HepG2 (cell line): ENCODE data around the gene TNNI3K. TPM values are rescaled to one million over a fixed set of nuclear protein-coding genes. Genes with fewer than 3 reads are reported as not detected.
A peak's percentile ranks its signal among the peaks of the same experiment; 100 is the strongest.

Experiments used
- ARID2 ChIP-seq: sonication (generic); formaldehyde crosslinking; IDR thresholded peaks from 2 replicates; pipeline ENCODE4 v1.8.1; 2022; ENCODE audit warnings: mild to moderate bottlenecking, missing genetic modification reagents, borderline replicate concordance
- MAF1 ChIP-seq: sonication (generic); formaldehyde crosslinking; IDR thresholded peaks from 2 replicates; pipeline ENCODE4 v1.5.0; 2020; ENCODE audit warnings: missing genetic modification reagents, borderline replicate concordance
- POLR2A ChIP-seq, 2 experiments: IDR thresholded peaks; 2 replicates each; pipeline ENCODE4 v1.6.1; 2011; ENCODE audit warnings: low read depth in 2 of 2, low read length in 2 of 2, mild to moderate bottlenecking in 1 of 2, moderate library complexity in 1 of 2; ENCODE audit not compliant: insufficient read depth in 1 of 2
- SALL1 ChIP-seq: sonication (generic); formaldehyde crosslinking; IDR thresholded peaks from 2 replicates; pipeline ENCODE4 v1.8.0; 2022; ENCODE audit warnings: mild to moderate bottlenecking, missing genetic modification reagents
- SIN3A ChIP-seq: IDR thresholded peaks from 2 replicates; pipeline ENCODE4 v1.6.1; 2011; ENCODE audit warnings: low read depth, mild to moderate bottlenecking, control low read depth, low read length, borderline replicate concordance
- SP4 ChIP-seq: sonication (generic); formaldehyde crosslinking; IDR thresholded peaks from 2 replicates; pipeline ENCODE4 v1.8.1; 2023; ENCODE audit warnings: mild to moderate bottlenecking, missing genetic modification reagents
- YEATS4 ChIP-seq: sonication (generic); formaldehyde crosslinking; IDR thresholded peaks from 2 replicates; pipeline ENCODE4 v1.4.0; 2020; ENCODE audit warnings: missing genetic modification reagents, borderline replicate concordance
- ZBTB3 ChIP-seq: sonication (generic); formaldehyde crosslinking; IDR thresholded peaks from 2 replicates; pipeline ENCODE4 v1.4.0; 2020; ENCODE audit warnings: low read depth, mild to moderate bottlenecking, moderate library complexity, missing genetic modification reagents, borderline replicate concordance
- ZFP36L1 ChIP-seq: sonication (generic); formaldehyde crosslinking; IDR thresholded peaks from 2 replicates; pipeline ENCODE4 v1.8.0; 2022; ENCODE audit warnings: mild to moderate bottlenecking, missing genetic modification reagents, moderate library complexity
- ZNF232 ChIP-seq: sonication (generic); formaldehyde crosslinking; IDR thresholded peaks from 2 replicates; pipeline ENCODE4 v1.4.0; 2020; ENCODE audit warnings: missing genetic modification reagents, borderline replicate concordance
- ZNF547 ChIP-seq: sonication (generic); formaldehyde crosslinking; IDR thresholded peaks from 2 replicates; pipeline ENCODE4 v1.5.1; 2020; ENCODE audit warnings: mild to moderate bottlenecking, missing genetic modification reagents
- ZNF552 ChIP-seq: sonication (generic); formaldehyde crosslinking; IDR thresholded peaks from 2 replicates; pipeline ENCODE4 v1.9.0; 2022; ENCODE audit warnings: missing genetic modification reagents, mild to moderate bottlenecking, borderline replicate concordance
- polyA plus RNA-seq, 8 experiments: library from polyadenylated mRNA; depleted of rRNA in 3 of 8; stranded (reverse) in 7 of 8; unstranded in 1 of 8; fragments of >200 nt; fragmentation: Illumina TruSeq in 4 of 8; extraction: Trizol in 4 of 8; gene quantifications; 2 replicates each; pipeline versions ENCODE4 v1.2.1 to v1.2.3, GENCODE V29; 2011 to 2016; ENCODE audit warnings: low read depth in 4 of 8, missing spikeins in 1 of 8, mixed read lengths in 1 of 8; ENCODE audit not compliant: insufficient read depth in 1 of 8
- total RNA-seq, 5 experiments: library from RNA; depleted of rRNA; stranded (reverse); fragments of >200 nt; fragmentation: Illumina TruSeq; extraction: Trizol; gene quantifications; 2 replicates each; pipeline ENCODE4 v1.2.3, GENCODE V29; 2016; ENCODE audit warnings: low read depth in 1 of 5
- TF ChIP-seq, protein P1 (sequence below): IDR thresholded peaks from 2 replicates; pipeline ENCODE4 v1.6.1; 2016; ENCODE audit warnings: low read depth
- TF ChIP-seq, protein P2 (sequence below): IDR thresholded peaks from 2 replicates; pipeline ENCODE4 v1.6.1; 2016; ENCODE audit warnings: missing genetic modification reagents, missing compliant biosample characterization
- TF ChIP-seq, protein P3 (sequence below): sonication (generic); IDR thresholded peaks from 2 replicates; pipeline ENCODE4 v1.6.1; 2016; ENCODE audit warnings: low read depth, borderline replicate concordance
- TF ChIP-seq, protein P4 (sequence below): sonication (generic); formaldehyde crosslinking; IDR thresholded peaks from 2 replicates; pipeline ENCODE4 v1.4.0; 2020; ENCODE audit warnings: missing genetic modification reagents
- TF ChIP-seq, protein P5 (sequence below): sonication (generic); formaldehyde crosslinking; IDR thresholded peaks from 2 replicates; pipeline ENCODE4 v1.5.0; 2020; ENCODE audit warnings: mild to moderate bottlenecking, missing genetic modification reagents, borderline replicate concordance
- TF ChIP-seq, protein P6 (sequence below): IDR thresholded peaks from 2 replicates; pipeline ENCODE4 v1.6.1; 2016; ENCODE audit warnings: mild to moderate bottlenecking
- TF ChIP-seq, protein P7 (sequence below): sonication (generic); formaldehyde crosslinking; IDR thresholded peaks from 2 replicates; pipeline ENCODE4 v1.5.0; 2020; ENCODE audit warnings: missing genetic modification reagents

The TNNI3K gene
- total and polyA plus RNA-seq, 2 of the 13 experiments (the other 11 are each of a cell fraction or from before 2014, with no cell fraction given): 1.1 TPM; not detected in 1

DNA sequence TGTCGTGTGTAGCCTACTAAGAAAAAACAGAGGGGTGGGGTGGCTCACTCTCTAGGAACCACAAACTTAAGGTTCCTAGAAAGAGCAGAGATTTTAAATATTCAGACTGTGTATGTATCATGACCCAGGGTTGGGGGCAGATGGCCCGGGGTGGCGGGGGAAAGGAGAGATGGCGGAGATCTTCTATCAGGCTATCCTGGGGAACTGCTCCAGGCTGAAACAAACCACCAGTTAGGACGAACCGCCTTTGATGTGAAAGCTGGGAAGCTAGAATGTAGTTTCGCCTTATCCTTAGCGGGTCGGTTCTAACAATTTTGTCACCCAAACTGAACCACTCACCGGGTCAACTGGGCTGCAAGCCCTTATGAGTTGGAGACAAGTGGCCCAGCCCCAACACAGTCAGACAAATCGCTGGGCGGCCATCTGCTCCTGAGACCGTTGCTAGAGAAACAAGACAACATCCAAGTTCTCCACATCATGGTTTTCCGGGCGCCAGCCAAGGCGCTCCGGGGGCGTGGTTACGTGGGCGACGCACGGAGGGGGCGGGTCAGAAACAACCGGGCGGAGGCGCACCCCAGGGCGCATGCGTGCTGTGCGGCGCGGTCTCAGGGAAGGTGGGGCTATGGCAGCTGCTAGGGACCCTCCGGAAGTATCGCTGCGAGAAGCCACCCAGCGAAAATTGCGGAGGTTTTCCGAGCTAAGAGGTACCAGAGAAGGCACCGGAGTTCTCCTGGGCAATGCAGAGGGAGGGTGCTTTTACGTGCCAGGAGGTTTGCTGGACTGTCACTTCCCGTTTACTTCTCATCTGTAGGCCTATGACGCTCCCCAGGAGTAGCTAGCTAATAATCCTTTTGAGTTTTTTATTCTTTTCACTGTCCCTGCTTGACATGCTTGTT lies 37.3 kb upstream of the TNNI3K start, which contains the start of the genes FPGT and LRRIQ3 (continued):
- TF ChIP-seq, protein P1, sequence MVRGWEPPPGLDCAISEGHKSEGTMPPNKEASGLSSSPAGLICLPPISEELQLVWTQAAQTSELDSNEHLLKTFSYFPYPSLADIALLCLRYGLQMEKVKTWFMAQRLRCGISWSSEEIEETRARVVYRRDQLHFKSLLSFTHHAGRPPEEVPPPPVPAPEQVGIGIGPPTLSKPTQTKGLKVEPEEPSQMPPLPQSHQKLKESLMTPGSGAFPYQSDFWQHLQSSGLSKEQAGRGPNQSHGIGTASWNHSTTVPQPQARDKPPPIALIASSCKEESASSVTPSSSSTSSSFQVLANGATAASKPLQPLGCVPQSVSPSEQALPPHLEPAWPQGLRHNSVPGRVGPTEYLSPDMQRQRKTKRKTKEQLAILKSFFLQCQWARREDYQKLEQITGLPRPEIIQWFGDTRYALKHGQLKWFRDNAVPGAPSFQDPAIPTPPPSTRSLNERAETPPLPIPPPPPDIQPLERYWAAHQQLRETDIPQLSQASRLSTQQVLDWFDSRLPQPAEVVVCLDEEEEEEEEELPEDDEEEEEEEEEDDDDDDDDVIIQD (CRISPR knock-in tag): peak; percentile 67; the same call in 1 of the 2 replicates
- TF ChIP-seq, protein P2, sequence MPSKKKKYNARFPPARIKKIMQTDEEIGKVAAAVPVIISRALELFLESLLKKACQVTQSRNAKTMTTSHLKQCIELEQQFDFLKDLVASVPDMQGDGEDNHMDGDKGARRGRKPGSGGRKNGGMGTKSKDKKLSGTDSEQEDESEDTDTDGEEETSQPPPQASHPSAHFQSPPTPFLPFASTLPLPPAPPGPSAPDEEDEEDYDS: peak; percentile 82
- peak; percentile 84 for TF ChIP-seq ZFP36L1
- no peak for TF ChIP-seq MAF1 (CRISPR knock-in tag)
- no peak for TF ChIP-seq ZNF552 (CRISPR knock-in tag)
- peak; percentile 67; the same call in 1 of the 2 replicates for TF ChIP-seq SP4 (CRISPR knock-in tag)
- TF ChIP-seq ZBTB3: no peak
- TF ChIP-seq, protein P3, sequence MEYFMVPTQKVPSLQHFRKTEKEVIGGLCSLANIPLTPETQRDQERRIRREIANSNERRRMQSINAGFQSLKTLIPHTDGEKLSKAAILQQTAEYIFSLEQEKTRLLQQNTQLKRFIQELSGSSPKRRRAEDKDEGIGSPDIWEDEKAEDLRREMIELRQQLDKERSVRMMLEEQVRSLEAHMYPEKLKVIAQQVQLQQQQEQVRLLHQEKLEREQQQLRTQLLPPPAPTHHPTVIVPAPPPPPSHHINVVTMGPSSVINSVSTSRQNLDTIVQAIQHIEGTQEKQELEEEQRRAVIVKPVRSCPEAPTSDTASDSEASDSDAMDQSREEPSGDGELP: peak; percentile 52; the same call in 1 of the 2 replicates
- TF ChIP-seq, protein P4, sequence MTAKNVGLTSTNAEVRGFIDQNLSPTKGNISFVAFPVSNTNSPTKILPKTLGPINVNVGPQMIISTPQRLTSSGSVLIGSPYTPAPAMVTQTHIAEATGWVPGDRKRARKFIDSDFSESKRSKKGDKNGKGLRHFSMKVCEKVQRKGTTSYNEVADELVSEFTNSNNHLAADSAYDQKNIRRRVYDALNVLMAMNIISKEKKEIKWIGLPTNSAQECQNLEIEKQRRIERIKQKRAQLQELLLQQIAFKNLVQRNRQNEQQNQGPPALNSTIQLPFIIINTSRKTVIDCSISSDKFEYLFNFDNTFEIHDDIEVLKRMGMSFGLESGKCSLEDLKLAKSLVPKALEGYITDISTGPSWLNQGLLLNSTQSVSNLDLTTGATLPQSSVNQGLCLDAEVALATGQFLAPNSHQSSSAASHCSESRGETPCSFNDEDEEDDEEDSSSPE (CRISPR knock-in tag): 0 out of 2 replicates have a peak, but pooled peaks have one; percentile 41
- TF ChIP-seq, protein P5, sequence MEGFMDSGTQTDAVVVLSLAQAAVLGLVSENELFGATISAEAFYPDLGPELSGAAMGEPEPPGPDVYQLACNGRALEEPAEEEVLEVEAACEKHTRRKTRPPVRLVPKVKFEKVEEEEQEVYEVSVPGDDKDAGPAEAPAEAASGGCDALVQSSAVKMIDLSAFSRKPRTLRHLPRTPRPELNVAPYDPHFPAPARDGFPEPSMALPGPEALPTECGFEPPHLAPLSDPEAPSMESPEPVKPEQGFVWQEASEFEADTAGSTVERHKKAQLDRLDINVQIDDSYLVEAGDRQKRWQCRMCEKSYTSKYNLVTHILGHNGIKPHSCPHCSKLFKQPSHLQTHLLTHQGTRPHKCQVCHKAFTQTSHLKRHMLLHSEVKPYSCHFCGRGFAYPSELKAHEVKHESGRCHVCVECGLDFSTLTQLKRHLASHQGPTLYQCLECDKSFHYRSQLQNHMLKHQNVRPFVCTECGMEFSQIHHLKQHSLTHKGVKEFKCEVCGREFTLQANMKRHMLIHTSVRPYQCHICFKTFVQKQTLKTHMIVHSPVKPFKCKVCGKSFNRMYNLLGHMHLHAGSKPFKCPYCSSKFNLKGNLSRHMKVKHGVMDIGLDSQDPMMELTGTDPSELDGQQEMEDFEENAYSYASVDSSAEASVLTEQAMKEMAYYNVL: no peak
- peak; percentile 75 for TF ChIP-seq SALL1 (CRISPR knock-in tag)
- TF ChIP-seq, protein P6, sequence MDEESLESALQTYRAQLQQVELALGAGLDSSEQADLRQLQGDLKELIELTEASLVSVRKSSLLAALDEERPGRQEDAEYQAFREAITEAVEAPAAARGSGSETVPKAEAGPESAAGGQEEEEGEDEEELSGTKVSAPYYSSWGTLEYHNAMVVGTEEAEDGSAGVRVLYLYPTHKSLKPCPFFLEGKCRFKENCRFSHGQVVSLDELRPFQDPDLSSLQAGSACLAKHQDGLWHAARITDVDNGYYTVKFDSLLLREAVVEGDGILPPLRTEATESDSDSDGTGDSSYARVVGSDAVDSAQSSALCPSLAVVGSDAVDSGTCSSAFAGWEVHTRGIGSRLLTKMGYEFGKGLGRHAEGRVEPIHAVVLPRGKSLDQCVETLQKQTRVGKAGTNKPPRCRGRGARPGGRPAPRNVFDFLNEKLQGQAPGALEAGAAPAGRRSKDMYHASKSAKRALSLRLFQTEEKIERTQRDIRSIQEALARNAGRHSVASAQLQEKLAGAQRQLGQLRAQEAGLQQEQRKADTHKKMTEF (CRISPR knock-in tag): peak; percentile 53; the same call in 1 of the 2 replicates
- TF ChIP-seq YEATS4 (CRISPR knock-in tag): peak; percentile 53; the same call in 1 of the 2 replicates
- TF ChIP-seq, protein P7, sequence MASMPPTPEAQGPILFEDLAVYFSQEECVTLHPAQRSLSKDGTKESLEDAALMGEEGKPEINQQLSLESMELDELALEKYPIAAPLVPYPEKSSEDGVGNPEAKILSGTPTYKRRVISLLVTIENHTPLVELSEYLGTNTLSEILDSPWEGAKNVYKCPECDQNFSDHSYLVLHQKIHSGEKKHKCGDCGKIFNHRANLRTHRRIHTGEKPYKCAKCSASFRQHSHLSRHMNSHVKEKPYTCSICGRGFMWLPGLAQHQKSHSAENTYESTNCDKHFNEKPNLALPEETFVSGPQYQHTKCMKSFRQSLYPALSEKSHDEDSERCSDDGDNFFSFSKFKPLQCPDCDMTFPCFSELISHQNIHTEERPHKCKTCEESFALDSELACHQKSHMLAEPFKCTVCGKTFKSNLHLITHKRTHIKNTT (CRISPR knock-in tag): no peak
- no peak for TF ChIP-seq ARID2
- no peak for TF ChIP-seq ZNF547
- TF ChIP-seq ZNF232 (CRISPR knock-in tag): 0 out of 2 replicates have a peak, but pooled peaks have one; percentile 26
- TF ChIP-seq POLR2A (IDR thresholded peaks at IDR 0.05; ENCODE audit: insufficient read depth in 1 of 2, low read depth in 2 of 2, low read length in 2 of 2): peak; percentile 66 to 75; a peak in 3 of 4 replicates
- TF ChIP-seq SIN3A: peak; percentile 88; the same call in 1 of the 2 replicates
